H9 (cell line): ENCODE data around the gene COMMD10. TPM values are rescaled to one million over a fixed set of nuclear protein-coding genes. Genes with fewer than 3 reads are reported as not detected.

ENCODE experiments used
- DNase-seq: peaks from one replicate; pipeline ENCODE4 v3.0.0-alpha.2; 2017
- H2AFZ ChIP-seq: one replicate; pipeline ENCODE4 v1.6.1; 2013; ENCODE audit warnings: mild to moderate bottlenecking, low read length, control low read depth, moderate library complexity
- H2AK5ac ChIP-seq: 2 replicates; pipeline ENCODE4 v1.6.1; 2013; ENCODE audit warnings: low read length, control low read depth, mixed read lengths; ENCODE audit not compliant: insufficient read length
- H2BK120ac ChIP-seq: one replicate; pipeline ENCODE4 v1.6.1; 2013; ENCODE audit warnings: low read depth, mild to moderate bottlenecking, low read length, control low read depth, inconsistent platforms; ENCODE audit not compliant: poor library complexity, severe bottlenecking
- H2BK12ac ChIP-seq: 2 replicates; pipeline ENCODE4 v1.6.1; 2013; ENCODE audit warnings: low read length, control low read depth, mixed read lengths, low read depth; ENCODE audit not compliant: insufficient read length
- H2BK15ac ChIP-seq: 2 replicates; pipeline ENCODE4 v1.6.1; 2013; ENCODE audit warnings: low read depth, low read length, control low read depth
- H2BK20ac ChIP-seq: one replicate; pipeline ENCODE4 v1.6.1; 2013; ENCODE audit warnings: low read depth, mild to moderate bottlenecking, low read length, control low read depth, inconsistent platforms; ENCODE audit not compliant: poor library complexity, severe bottlenecking
- H2BK5ac ChIP-seq: 2 replicates; pipeline ENCODE4 v1.6.1; 2013; ENCODE audit warnings: low read length, control low read depth, mixed read lengths; ENCODE audit not compliant: insufficient read length
- H3K14ac ChIP-seq: 2 replicates; pipeline ENCODE4 v1.6.1; 2013; ENCODE audit warnings: low read length, control low read depth; ENCODE audit not compliant: insufficient read depth
- H3K18ac ChIP-seq: 2 replicates; pipeline ENCODE4 v1.6.1; 2013; ENCODE audit warnings: low read depth, mild to moderate bottlenecking, mixed read lengths, low read length, control low read depth; ENCODE audit not compliant: insufficient read length
- H3K23ac ChIP-seq: 2 replicates; pipeline ENCODE4 v1.6.1; 2013; ENCODE audit warnings: low read length, control low read depth, mixed read lengths, low read depth; ENCODE audit not compliant: insufficient read length
- H3K23me2 ChIP-seq: 2 replicates; pipeline ENCODE4 v1.6.1; 2013; ENCODE audit warnings: low read depth, mild to moderate bottlenecking, mixed read lengths, low read length, control low read depth; ENCODE audit not compliant: insufficient read length, poor library complexity, severe bottlenecking
- H3K27ac ChIP-seq: 2 replicates; pipeline ENCODE4 v1.5.1; 2013; ENCODE audit warnings: low read length, control low read depth, mixed read lengths, low read depth; ENCODE audit not compliant: insufficient read length
- H3K27me3 ChIP-seq: 2 replicates; pipeline ENCODE4 v1.6.1; 2013; ENCODE audit warnings: low read length, control low read depth, inconsistent platforms; ENCODE audit not compliant: insufficient read depth
- H3K4ac ChIP-seq: 2 replicates; pipeline ENCODE4 v1.6.1; 2013; ENCODE audit warnings: low read depth, mild to moderate bottlenecking, control low read depth, inconsistent platforms, low read length, moderate library complexity
- H3K4me1 ChIP-seq: 2 replicates; pipeline ENCODE4 v1.6.1; 2013; ENCODE audit warnings: low read length, control low read depth, inconsistent platforms; ENCODE audit not compliant: insufficient read depth
- H3K4me2 ChIP-seq: 2 replicates; pipeline ENCODE4 v1.6.1; 2013; ENCODE audit warnings: low read length, control low read depth, mixed read lengths; ENCODE audit not compliant: insufficient read length, insufficient read depth
- H3K56ac ChIP-seq: 2 replicates; pipeline ENCODE4 v1.6.1; 2013; ENCODE audit warnings: low read depth, mild to moderate bottlenecking, mixed read lengths, low read length, control low read depth; ENCODE audit not compliant: insufficient read length
- H3K79me1 ChIP-seq: 2 replicates; pipeline ENCODE4 v1.6.1; 2013; ENCODE audit warnings: low read depth, mild to moderate bottlenecking, moderate library complexity, low read length, control low read depth, inconsistent platforms; ENCODE audit not compliant: insufficient read depth, poor library complexity, severe bottlenecking
- H3K79me2 ChIP-seq: 2 replicates; pipeline ENCODE4 v1.6.1; 2013; ENCODE audit warnings: low read length, control low read depth, inconsistent platforms; ENCODE audit not compliant: insufficient read depth
- H3K9ac ChIP-seq: 2 replicates; pipeline ENCODE4 v1.6.1; 2013; ENCODE audit warnings: low read length, control low read depth, mixed read lengths; ENCODE audit not compliant: insufficient read length; ENCODE audit errors: extremely low read depth
- H3K9me3 ChIP-seq: one replicate; pipeline ENCODE4 v1.6.1; 2013; ENCODE audit warnings: low read depth, low read length, inconsistent platforms; ENCODE audit not compliant: control insufficient read depth
- H3T11ph ChIP-seq: one replicate; pipeline ENCODE4 v1.6.1; 2013; ENCODE audit warnings: mild to moderate bottlenecking, low read length, control low read depth, inconsistent platforms
- H4K20me1 ChIP-seq: one replicate; pipeline ENCODE4 v1.6.1; 2013; ENCODE audit not compliant: control insufficient read depth, insufficient read length, insufficient read depth
- H4K5ac ChIP-seq: 2 replicates; pipeline ENCODE4 v1.6.1; 2013; ENCODE audit warnings: low read depth, mild to moderate bottlenecking, mixed read lengths, low read length, control low read depth; ENCODE audit not compliant: insufficient read length
- H4K8ac ChIP-seq: replicated peaks from 2 replicates; pipeline ENCODE4 v1.6.1; 2013; ENCODE audit warnings: low read length, control low read depth, mixed read lengths, low read depth; ENCODE audit not compliant: insufficient read length
- H4K91ac ChIP-seq: 2 replicates; pipeline ENCODE4 v1.6.1; 2013; ENCODE audit warnings: low read depth, mild to moderate bottlenecking, moderate library complexity, mixed read lengths, low read length, control low read depth; ENCODE audit not compliant: insufficient read length
- H3K27ac Mint-ChIP-seq, 3 experiments: 2 replicates in 2 of 3; 3 replicates in 1 of 3; pipeline ENCODE4 v1.8.0; 2020 to 2021; ENCODE audit warnings: mixed read lengths in 3 of 3, mild to moderate bottlenecking in 1 of 3, moderate library complexity in 1 of 3
- H3K27me3 Mint-ChIP-seq: 2 replicates; pipeline ENCODE4 v1.8.0; 2021; ENCODE audit warnings: low read depth, mild to moderate bottlenecking, moderate library complexity, mixed read lengths
- H3K36me3 Mint-ChIP-seq, 3 experiments: 2 replicates in 2 of 3; 3 replicates in 1 of 3; pipeline ENCODE4 v1.8.0; 2020 to 2021; ENCODE audit warnings: low read depth in 3 of 3, mixed read lengths in 3 of 3; ENCODE audit not compliant: insufficient read depth in 1 of 3
- H3K4me1 Mint-ChIP-seq, 2 experiments: 2 replicates each; pipeline ENCODE4 v1.8.0; 2020; ENCODE audit warnings: mixed read lengths in 2 of 2
- H3K4me3 Mint-ChIP-seq, 2 experiments: 2 replicates in 1 of 2; 3 replicates in 1 of 2; pipeline ENCODE4 v1.8.0; 2020 to 2021; ENCODE audit warnings: mild to moderate bottlenecking in 2 of 2, mixed read lengths in 2 of 2, moderate library complexity in 1 of 2
- H3K9me3 Mint-ChIP-seq, 2 experiments: 2 replicates in 1 of 2; 3 replicates in 1 of 2; pipeline ENCODE4 v1.8.0; 2020; ENCODE audit warnings: mild to moderate bottlenecking in 2 of 2, mixed read lengths in 2 of 2, moderate library complexity in 1 of 2
- WGBS: extraction: QIAGEN DNeasy Blood & Tissue Kit; methylation state at CpG from one replicate; pipeline ENCODE4 v1.1.7; 2013; ENCODE audit warnings: missing lambda C conversion rate, low lambda C conversion rate, mixed read lengths; ENCODE audit not compliant: insufficient read length; ENCODE audit errors: extremely low coverage; 5-methylcytosine and 5-hydroxymethylcytosine counted together
- total RNA-seq: library from RNA; stranded (reverse); gene quantifications from 2 replicates; pipeline ENCODE4 v1.2.1, GENCODE V29; 2021
- TF ChIP-seq, protein P1 (sequence below): fragments of 200-600 bp; sonication (generic); conservative IDR thresholded peaks from 3 replicates; pipeline ENCODE4 v1.8.0; 2021; ENCODE audit warnings: antibody characterized with exemption, mild to moderate bottlenecking

The COMMD10 gene
- total RNA-seq, 1 experiment from 2014 or later, result 33.9 TPM

DNA sequence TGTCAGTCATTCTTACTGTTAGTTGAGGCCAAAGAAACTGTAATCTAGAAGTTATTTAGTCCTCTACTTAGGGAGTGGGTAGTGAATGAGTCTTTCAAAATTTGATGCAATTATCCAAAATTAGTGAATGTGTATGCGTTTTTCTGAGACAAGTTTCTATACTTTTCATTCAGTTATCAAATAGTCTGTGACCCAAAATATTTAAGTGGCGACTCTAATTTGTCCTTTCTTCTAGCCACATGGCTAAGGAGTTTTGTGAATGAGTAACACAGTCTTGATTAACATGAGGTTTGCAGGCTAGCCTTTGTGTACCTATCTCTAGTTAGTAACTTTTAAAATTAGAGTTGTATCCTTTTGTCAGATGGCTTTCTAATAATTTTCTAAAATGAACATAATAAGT, 45.6 kb downstream of the COMMD10 start:
- H2AK5ac ChIP-seq, result no peak overlapping the region
- no peak overlapping the region for H3T11ph ChIP-seq
- no peak overlapping the region for H4K8ac ChIP-seq
- H3K4me1 ChIP-seq, result no peaks in the 10 kb centered on the region
- H4K20me1 ChIP-seq, result no peaks in the 10 kb centered on the region
- H3K79me2 ChIP-seq, result no peaks in the 10 kb centered on the region
- no peak overlapping the region for H3K9ac ChIP-seq
- no peak overlapping the region for H3K14ac ChIP-seq
- H2BK15ac ChIP-seq, result no peak overlapping the region
- no CpG with 5 or more reads among the region's 2 CpGs for WGBS
- no peaks in the 10 kb centered on the region for H3K27me3 ChIP-seq
- no peaks in the 10 kb centered on the region for H3K23me2 ChIP-seq
- no peak overlapping the region for H3K4ac ChIP-seq
- H3K36me3 Mint-ChIP-seq, result peaks cover 5 to 12% (median 6%) of the 10 kb centered on the region in 3 experiments; a peak in 5 of 7 replicates
- H3K27ac Mint-ChIP-seq, result no peak overlapping the region
- no peaks in the 10 kb centered on the region for H3K27me3 Mint-ChIP-seq
- no peak overlapping the region for H3K4me3 Mint-ChIP-seq
- TF ChIP-seq, protein P1, sequence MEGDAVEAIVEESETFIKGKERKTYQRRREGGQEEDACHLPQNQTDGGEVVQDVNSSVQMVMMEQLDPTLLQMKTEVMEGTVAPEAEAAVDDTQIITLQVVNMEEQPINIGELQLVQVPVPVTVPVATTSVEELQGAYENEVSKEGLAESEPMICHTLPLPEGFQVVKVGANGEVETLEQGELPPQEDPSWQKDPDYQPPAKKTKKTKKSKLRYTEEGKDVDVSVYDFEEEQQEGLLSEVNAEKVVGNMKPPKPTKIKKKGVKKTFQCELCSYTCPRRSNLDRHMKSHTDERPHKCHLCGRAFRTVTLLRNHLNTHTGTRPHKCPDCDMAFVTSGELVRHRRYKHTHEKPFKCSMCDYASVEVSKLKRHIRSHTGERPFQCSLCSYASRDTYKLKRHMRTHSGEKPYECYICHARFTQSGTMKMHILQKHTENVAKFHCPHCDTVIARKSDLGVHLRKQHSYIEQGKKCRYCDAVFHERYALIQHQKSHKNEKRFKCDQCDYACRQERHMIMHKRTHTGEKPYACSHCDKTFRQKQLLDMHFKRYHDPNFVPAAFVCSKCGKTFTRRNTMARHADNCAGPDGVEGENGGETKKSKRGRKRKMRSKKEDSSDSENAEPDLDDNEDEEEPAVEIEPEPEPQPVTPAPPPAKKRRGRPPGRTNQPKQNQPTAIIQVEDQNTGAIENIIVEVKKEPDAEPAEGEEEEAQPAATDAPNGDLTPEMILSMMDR, result no peak
- no peak overlapping the region for H2BK12ac ChIP-seq
- DNase-seq, result no peak
- H3K9me3 ChIP-seq, result no peaks in the 10 kb centered on the region
- H2BK120ac ChIP-seq, result no peak overlapping the region
- H4K91ac ChIP-seq, result no peak overlapping the region
- H3K23ac ChIP-seq, result no peak overlapping the region
- no peak overlapping the region for H2BK5ac ChIP-seq
- no peak overlapping the region for H4K5ac ChIP-seq
- no peak overlapping the region for H2BK20ac ChIP-seq
- H3K4me2 ChIP-seq, result no peak overlapping the region
- peaks cover 0 to 6% of the 10 kb centered on the region in 2 experiments; a peak in 2 of 5 replicates for H3K9me3 Mint-ChIP-seq
- H3K79me1 ChIP-seq, result no peaks in the 10 kb centered on the region
- no peaks in the 10 kb centered on the region; a peak in 1 of 4 replicates for H3K4me1 Mint-ChIP-seq
- no peak overlapping the region for H3K27ac ChIP-seq
- H3K18ac ChIP-seq, result no peak overlapping the region
- H2AFZ ChIP-seq, result no peak overlapping the region
- no peak overlapping the region for H3K56ac ChIP-seq
